GM12878 (cell line): ENCODE measurements around the gene SETD1B. TPM values are rescaled to one million over a fixed set of nuclear protein-coding genes. Genes with fewer than 3 reads are reported as not detected.
A peak's percentile ranks its signal among the peaks of the same experiment; 100 is the strongest.

Experiments
- ATF3 ChIP-seq: IDR thresholded peaks from 2 replicates; pipeline ENCODE4 v1.6.1; 2011; ENCODE audit warnings: low read depth, mild to moderate bottlenecking, low read length, moderate library complexity, borderline replicate concordance; ENCODE audit errors: extremely low read depth
- CEBPZ ChIP-seq: fragments of 150-350 bp; IDR thresholded peaks from 2 replicates; pipeline ENCODE4 v1.6.1; 2016; ENCODE audit warnings: low read depth, low read length
- EED ChIP-seq: sonication (generic); IDR thresholded peaks from 2 replicates; pipeline ENCODE4 v1.6.1; 2016; ENCODE audit warnings: antibody characterized with exemption, low read depth
- FOS ChIP-seq: IDR thresholded peaks from 3 replicates; pipeline ENCODE4 v1.6.1; 2011; ENCODE audit warnings: borderline replicate concordance; ENCODE audit not compliant: insufficient read length; ENCODE audit errors: extremely low read depth
- HDGF ChIP-seq: fragments of 450-650 bp; IDR thresholded peaks from 2 replicates; pipeline ENCODE4 v1.6.1; 2016; ENCODE audit warnings: antibody characterized with exemption
- IKZF1 ChIP-seq: fragments of 450-650 bp; conservative IDR thresholded peaks from 2 replicates; pipeline ENCODE4 v1.6.1; 2017; ENCODE audit warnings: antibody characterized with exemption, mild to moderate bottlenecking
- MXI1 ChIP-seq: fragments of 150-350 bp; IDR thresholded peaks from 2 replicates; pipeline ENCODE4 v1.6.1; 2011; ENCODE audit warnings: low read depth, mild to moderate bottlenecking, inconsistent platforms, low read length, improper control_type of control experiment
- NBN ChIP-seq: fragments of 450-650 bp; IDR thresholded peaks from 2 replicates; pipeline ENCODE4 v1.6.1; 2016
- NKRF ChIP-seq: fragments of 450-650 bp; conservative IDR thresholded peaks from 2 replicates; pipeline ENCODE4 v1.6.1; 2017; ENCODE audit warnings: mild to moderate bottlenecking, moderate library complexity
- RELB ChIP-seq: fragments of 450-650 bp; IDR thresholded peaks from 2 replicates; pipeline ENCODE4 v1.6.1; 2017; ENCODE audit warnings: low read depth, mild to moderate bottlenecking, moderate library complexity
- RUNX3 ChIP-seq: IDR thresholded peaks from 2 replicates; pipeline ENCODE4 v1.6.1; 2012; ENCODE audit warnings: low read length, inconsistent platforms
- SMARCA5 ChIP-seq: fragments of 450-650 bp; IDR thresholded peaks from 2 replicates; pipeline ENCODE4 v1.6.1; 2017; ENCODE audit warnings: mild to moderate bottlenecking
- WRNIP1 ChIP-seq: IDR thresholded peaks from 2 replicates; pipeline ENCODE4 v1.6.1; 2011; ENCODE audit warnings: low read depth, low read length, improper control_type of control experiment, borderline replicate concordance
- ZSCAN29 ChIP-seq: fragments of 450-650 bp; IDR thresholded peaks from 2 replicates; pipeline ENCODE4 v1.6.1; 2017; ENCODE audit warnings: mild to moderate bottlenecking, moderate library complexity
- polyA plus RNA-seq, 11 experiments: library from polyadenylated mRNA; depleted of rRNA in 4 of 11; unstranded in 6 of 11; stranded (reverse) in 5 of 11; fragments of >200 nt; fragmentation: Nextera tagmentation in 4 of 11; fragmentation: Illumina TruSeq in 1 of 11; extraction: Ambion mirVana in 4 of 11; extraction: Trizol in 1 of 11; gene quantifications; 1 replicate in 1 of 11; 2 replicates in 10 of 11; pipeline versions ENCODE4 v1.2.1 to v1.2.3, GENCODE V29; 2011 to 2016; ENCODE audit warnings: inconsistent platforms in 2 of 11, missing spikeins in 2 of 11, low read depth in 1 of 11
- total RNA-seq, 4 experiments: library from RNA; depleted of rRNA in 3 of 4; stranded (reverse); fragments of >200 nt in 3 of 4; fragmentation: Illumina TruSeq in 1 of 4; extraction: Trizol in 1 of 4; gene quantifications; 2 replicates each; pipeline versions ENCODE4 v1.2.1 to v1.2.3, GENCODE V29; 2013 to 2021

The SETD1B gene
- total and polyA plus RNA-seq, 10 of the 15 experiments (the other 5 are each of a cell fraction or from before 2014, with no cell fraction given): 0.50 to 17.3 (median 1.6) TPM

- no peak for TF ChIP-seq CEBPZ
- TF ChIP-seq ZSCAN29: no peak
- no peak; the same call in 1 of the 2 replicates for TF ChIP-seq RUNX3
- 0 out of 2 replicates have a peak, but pooled peaks have one; percentile 36 for TF ChIP-seq HDGF
- 0 out of 2 replicates have a peak, but pooled peaks have one; percentile 11 for TF ChIP-seq NKRF
- no peak for TF ChIP-seq WRNIP1
- 0 out of 2 replicates have a peak, but pooled peaks have one; percentile 2 for TF ChIP-seq IKZF1
- no peak for TF ChIP-seq EED
- TF ChIP-seq RELB: no peak
- TF ChIP-seq SMARCA5: peak; percentile 93; the same call in 1 of the 2 replicates
- no peak for TF ChIP-seq MXI1
- 0 out of 2 replicates have a peak, but pooled peaks have one; percentile 47 for TF ChIP-seq NBN
- TF ChIP-seq FOS: no peak
- TF ChIP-seq ATF3: no peak
These were observed 8.6 kb downstream of the SETD1B start (continued) for GRCh38 chr12:121812320-121812871.
